Epithelial cell of proximal tubule (primary cell): ENCODE measurements around the gene CUX1. TPM values are rescaled to one million over a fixed set of nuclear protein-coding genes. Genes with fewer than 3 reads are reported as not detected.
A peak's percentile ranks its signal among the peaks of the same experiment; 100 is the strongest.
"Not testable (repeated sequence)": the region's sequence is repeated elsewhere in the genome, so short reads cannot be mapped to it uniquely, and the experiment has no call there.

ENCODE experiments used
- DNase-seq: peaks from one replicate; pipeline ENCODE4 v3.0.0-alpha.2; 2011; ENCODE audit warnings: low read depth
- H3K4me3 ChIP-seq: 2 replicates; pipeline ENCODE4 v1.5.1; 2011; ENCODE audit warnings: low read depth, mild to moderate bottlenecking, low read length
- CTCF ChIP-seq: conservative IDR thresholded peaks from 2 replicates; pipeline ENCODE4 v1.5.1; 2012; ENCODE audit warnings: low read depth, mild to moderate bottlenecking, low read length
- total RNA-seq: library from RNA; depleted of rRNA; stranded (reverse); fragments of >200 nt; gene quantifications from 2 replicates; pipeline ENCODE4 v1.2.3, GENCODE V29; 2015

Gene CUX1
- total RNA-seq, 1 donor from 2014 or later = 37.3 TPM

- no peak for DNase-seq
- no peak for TF ChIP-seq CTCF
- no peak overlapping the region for H3K4me3 ChIP-seq
These were observed 31.0 kb downstream of the CUX1 start for GRCh38 chr7:101848208-101848951.

GRCh38 chr7:101849314-101849713, 31.9 kb downstream of the CUX1 start:
- H3K4me3 ChIP-seq, DNase-seq: not testable (repeated sequence)

GRCh38 chr7:101852364-101852763, 34.9 kb downstream of the CUX1 start:
- not testable (repeated sequence) for H3K4me3 ChIP-seq, DNase-seq

GRCh38 chr7:101853684-101854083, 36.3 kb downstream of the CUX1 start:
- no peak for TF ChIP-seq CTCF
- DNase-seq = no peak
- H3K4me3 ChIP-seq = no peak overlapping the region

GRCh38 chr7:101854084-101854865, 36.8 kb downstream of the CUX1 start:
- TF ChIP-seq CTCF = no peak

GRCh38 chr7:101856473-101857357, 39.3 kb downstream of the CUX1 start:
- peak; percentile 68 for TF ChIP-seq CTCF
- peak overlapping the region; percentile 55 for H3K4me3 ChIP-seq
- peak; percentile 76 for DNase-seq

More at GRCh38 chr7:101854084-101854865, 36.8 kb downstream of the CUX1 start:
- no peak overlapping the region for H3K4me3 ChIP-seq
- no peak for DNase-seq

- no peak for TF ChIP-seq CTCF
- peak overlapping the region; percentile 55 for H3K4me3 ChIP-seq
- DNase-seq = no peak
These were observed 40.0 kb downstream of the CUX1 start for GRCh38 chr7:101857358-101857811.
